ENCODE measurements around the gene COL5A1. TPM values are rescaled to one million over a fixed set of nuclear protein-coding genes. Genes with fewer than 3 reads are reported as not detected.

Gene COL5A1
- total RNA-seq, 4 donors from 2014 or later: 4.9 to 97.4 (median 11.9) TPM

DNA sequence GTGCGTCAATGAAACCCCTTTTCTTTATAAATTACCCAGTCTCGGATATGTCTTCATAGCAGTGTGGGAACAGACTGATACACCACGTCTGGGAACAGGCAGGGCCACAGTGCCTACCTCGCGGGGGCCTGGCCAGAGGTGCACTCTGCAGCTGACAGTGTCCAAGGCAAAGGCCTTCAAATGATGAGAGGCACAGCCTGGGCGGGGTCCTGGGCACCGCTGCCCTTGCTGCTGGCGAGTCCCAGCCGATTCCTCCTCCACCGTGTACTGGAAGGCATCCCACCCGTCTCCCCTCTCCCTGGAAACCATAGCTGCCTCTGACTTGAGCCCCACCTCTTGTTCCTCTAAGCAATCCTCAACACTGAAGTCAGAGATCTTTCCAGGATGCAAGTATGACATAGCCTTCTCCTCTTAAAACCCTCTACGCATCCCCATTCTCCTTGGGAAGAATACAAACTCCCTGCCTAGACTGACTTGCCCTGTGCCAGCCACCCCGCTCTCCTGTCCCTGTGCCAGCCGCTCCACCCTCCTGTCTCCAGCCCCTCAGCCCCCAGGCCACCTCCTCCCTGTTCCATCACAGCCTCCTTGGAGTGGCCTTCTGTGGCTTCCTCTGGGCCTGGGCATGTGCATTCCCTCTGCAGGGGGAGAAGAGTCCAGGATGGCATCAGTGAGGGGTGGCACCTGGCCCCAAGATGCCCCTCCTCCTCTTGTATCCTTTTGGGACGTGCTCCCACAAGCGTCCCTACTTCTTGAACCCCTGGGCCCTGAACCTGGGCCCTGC is 8.1 kb upstream of the COL5A1 start:
- peak in 1 of 3 donors; percentile 15 for DNase-seq
- no peak overlapping the region for H3K4me3 ChIP-seq
- TF ChIP-seq POLR2A (IDR thresholded peaks at IDR 0.05): no peak
- TF ChIP-seq, protein P1, sequence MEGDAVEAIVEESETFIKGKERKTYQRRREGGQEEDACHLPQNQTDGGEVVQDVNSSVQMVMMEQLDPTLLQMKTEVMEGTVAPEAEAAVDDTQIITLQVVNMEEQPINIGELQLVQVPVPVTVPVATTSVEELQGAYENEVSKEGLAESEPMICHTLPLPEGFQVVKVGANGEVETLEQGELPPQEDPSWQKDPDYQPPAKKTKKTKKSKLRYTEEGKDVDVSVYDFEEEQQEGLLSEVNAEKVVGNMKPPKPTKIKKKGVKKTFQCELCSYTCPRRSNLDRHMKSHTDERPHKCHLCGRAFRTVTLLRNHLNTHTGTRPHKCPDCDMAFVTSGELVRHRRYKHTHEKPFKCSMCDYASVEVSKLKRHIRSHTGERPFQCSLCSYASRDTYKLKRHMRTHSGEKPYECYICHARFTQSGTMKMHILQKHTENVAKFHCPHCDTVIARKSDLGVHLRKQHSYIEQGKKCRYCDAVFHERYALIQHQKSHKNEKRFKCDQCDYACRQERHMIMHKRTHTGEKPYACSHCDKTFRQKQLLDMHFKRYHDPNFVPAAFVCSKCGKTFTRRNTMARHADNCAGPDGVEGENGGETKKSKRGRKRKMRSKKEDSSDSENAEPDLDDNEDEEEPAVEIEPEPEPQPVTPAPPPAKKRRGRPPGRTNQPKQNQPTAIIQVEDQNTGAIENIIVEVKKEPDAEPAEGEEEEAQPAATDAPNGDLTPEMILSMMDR (IDR thresholded peaks at IDR 0.05): no peak

DNA sequence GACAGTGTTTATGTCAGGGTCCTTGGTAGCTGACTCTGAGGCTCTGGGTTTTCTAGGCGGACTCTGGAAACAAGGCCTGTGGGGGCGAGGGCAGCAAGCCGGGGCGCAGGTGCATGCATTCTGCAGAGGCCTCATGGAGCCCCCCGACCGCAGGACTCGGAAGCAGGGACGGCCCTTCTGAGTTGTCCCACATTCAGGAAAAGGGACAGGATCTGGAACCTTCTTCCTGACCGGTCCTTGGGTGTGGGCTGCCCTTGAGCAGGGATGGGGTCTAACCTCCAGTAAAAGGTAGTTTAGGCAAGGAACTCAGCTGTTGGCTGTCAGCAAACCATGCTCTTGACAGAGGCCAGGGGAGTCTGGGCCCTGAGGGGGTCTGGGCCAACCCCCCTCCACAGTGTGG is 7.4 kb upstream of the COL5A1 start:
- Histone ChIP-seq H3K36me3 (no peaks in the 10 kb centered on the region), H3K27ac (no peak overlapping the region), H3K4me1 (no peaks in the 10 kb centered on the region), H3K4me3 (no peak overlapping the region), H3K27me3 (no peaks in the 10 kb centered on the region), H3K9me3 (no peaks in the 10 kb centered on the region)
- DNase-seq: peak in 1 of 3 donors; percentile 28
- TF ChIP-seq POLR2A (IDR thresholded peaks at IDR 0.05): no peak
- TF ChIP-seq, protein P1 (IDR thresholded peaks at IDR 0.05): no peak

More for the DNA sequence above, 8.1 kb upstream of the COL5A1 start:
- no peaks in the 10 kb centered on the region for H3K36me3 ChIP-seq
- no peaks in the 10 kb centered on the region for H3K4me1 ChIP-seq
- H3K27me3 ChIP-seq: no peaks in the 10 kb centered on the region
- no peak overlapping the region for H3K27ac ChIP-seq
- H3K9me3 ChIP-seq: no peaks in the 10 kb centered on the region

DNA sequence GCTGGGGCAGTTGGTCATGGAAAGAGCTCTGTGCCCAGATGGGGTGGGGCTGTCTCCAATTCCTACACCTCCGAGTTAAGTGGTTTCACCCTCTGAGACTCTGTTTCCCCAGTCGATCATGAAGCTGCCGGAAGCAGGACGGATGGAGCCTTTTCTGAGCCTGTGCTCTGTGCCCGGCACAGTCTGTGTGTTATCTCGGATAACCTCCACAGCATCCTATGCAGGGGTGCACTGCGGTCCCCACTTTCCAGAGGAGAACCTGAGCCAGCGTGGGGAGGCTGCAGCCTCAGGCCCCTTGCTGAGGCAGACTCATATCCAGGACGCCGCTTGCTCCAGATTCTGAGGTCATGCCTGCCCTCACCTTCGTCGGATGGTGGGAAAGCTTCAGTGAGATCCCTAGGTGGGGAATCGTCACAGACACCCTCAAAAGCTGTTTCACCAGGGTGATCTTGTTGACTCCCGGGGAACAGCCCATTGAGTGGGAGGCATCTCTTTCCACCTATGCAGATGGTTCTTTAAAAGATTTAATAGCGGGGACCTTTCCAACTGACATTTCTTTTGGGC is 6.9 kb upstream of the COL5A1 start:
- Histone ChIP-seq H3K36me3 (no peaks in the 10 kb centered on the region), H3K27ac (no peak overlapping the region), H3K27me3 (no peaks in the 10 kb centered on the region), H3K9me3 (no peaks in the 10 kb centered on the region), H3K4me3 (no peak overlapping the region), H3K4me1 (no peaks in the 10 kb centered on the region)
- peak in 1 of 3 donors; percentile 13 for DNase-seq
- TF ChIP-seq, protein P1 (IDR thresholded peaks at IDR 0.05): no peak
- no peak for TF ChIP-seq POLR2A (IDR thresholded peaks at IDR 0.05)

DNA sequence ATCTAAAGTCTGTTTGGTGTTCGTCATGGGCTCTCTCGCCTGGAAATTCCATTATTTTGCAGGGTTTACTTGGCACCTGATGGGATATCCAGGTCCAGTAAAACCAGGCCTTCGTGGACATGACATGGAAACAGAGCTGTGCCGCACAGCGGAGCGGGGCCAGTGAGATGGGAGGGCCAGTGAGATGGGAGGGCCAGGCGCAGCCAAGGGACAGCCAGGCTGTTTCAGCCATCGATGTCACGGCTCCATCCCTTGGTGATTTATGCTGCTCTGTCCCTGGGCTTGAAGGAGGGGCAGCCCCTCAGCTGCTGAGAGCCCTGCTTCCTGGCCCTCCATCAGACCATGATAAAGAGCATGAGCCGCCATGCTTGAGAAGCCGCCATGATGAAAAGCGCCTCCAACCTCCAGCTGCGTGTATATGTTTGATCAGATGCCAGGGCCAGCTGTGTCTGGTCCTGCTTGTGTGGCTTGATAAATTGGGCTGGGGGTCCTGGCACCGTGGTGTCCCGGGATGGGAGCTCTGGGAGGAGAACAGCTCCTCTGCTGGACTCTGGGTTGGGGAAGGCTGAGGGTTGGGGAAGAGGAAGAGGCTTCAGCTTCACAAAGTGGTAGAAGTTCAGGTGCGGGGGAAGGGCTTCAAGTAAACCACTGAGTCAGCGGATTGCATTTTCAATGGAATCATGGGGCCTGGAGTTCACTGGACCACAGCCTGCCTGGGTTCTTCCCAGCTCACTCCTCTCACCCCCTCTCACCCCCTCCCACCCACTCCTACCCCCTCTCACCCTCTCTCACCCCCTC is 6.1 kb upstream of the COL5A1 start:
- no peaks in the 10 kb centered on the region for H3K27me3 ChIP-seq
- H3K9me3 ChIP-seq: no peaks in the 10 kb centered on the region
- no peak overlapping the region for H3K4me3 ChIP-seq
- H3K27ac ChIP-seq: no peak overlapping the region
- no peaks in the 10 kb centered on the region for H3K36me3 ChIP-seq
- peak in 1 of 3 donors; percentile 19 for DNase-seq
- no peak for TF ChIP-seq POLR2A (IDR thresholded peaks at IDR 0.05)
- TF ChIP-seq, protein P1 (IDR thresholded peaks at IDR 0.05): no peak
- H3K4me1 ChIP-seq: no peaks in the 10 kb centered on the region

- Histone ChIP-seq H3K9me3 (no peaks in the 10 kb centered on the region), H3K27me3 (no peaks in the 10 kb centered on the region), H3K4me1 (no peaks in the 10 kb centered on the region), H3K36me3 (no peaks in the 10 kb centered on the region), H3K27ac (no peak overlapping the region), H3K4me3 (no peak overlapping the region)
- no peak for TF ChIP-seq POLR2A (IDR thresholded peaks at IDR 0.05)
- TF ChIP-seq, protein P1 (IDR thresholded peaks at IDR 0.05): no peak
- peak in 1 of 3 donors; percentile 21 for DNase-seq
These were observed 5.5 kb upstream of the COL5A1 start for GRCh38 chr9:134636149-134636507.

Data from Peyer's patch (tissue), 4 donors.